ENCODE results near the gene ZNF407.

The ZNF407 gene

GRCh38 chr18:74995419-74995736 is 397.7 kb downstream of the ZNF407 start:
- no peak overlapping the region for H3K9ac ChIP-seq (ENCODE audit: low read length)
- H3K4me1 ChIP-seq (ENCODE audit: control insufficient read depth, low read depth, low read length) = peaks cover 7% of the 10 kb centered on the region
- H3K4me3 ChIP-seq (ENCODE audit: low read length) = no peak overlapping the region
- H3K9me3 ChIP-seq (ENCODE audit: control insufficient read depth, low read depth, low read length) = no peaks in the 10 kb centered on the region
- no peaks in the 10 kb centered on the region for H3K27me3 ChIP-seq (ENCODE audit: control insufficient read depth, insufficient read depth, low read length)
- H3K36me3 ChIP-seq (ENCODE audit: control insufficient read depth, low read depth, low read length) = no peaks in the 10 kb centered on the region
- H3K27ac ChIP-seq (ENCODE audit: low read length) = no peak overlapping the region

- H3K4me1 ChIP-seq (ENCODE audit: control insufficient read depth, low read depth, low read length) = peaks cover under 1% of the 10 kb centered on the region
- no peaks in the 10 kb centered on the region for H3K9me3 ChIP-seq (ENCODE audit: control insufficient read depth, low read depth, low read length)
- H3K9ac ChIP-seq (ENCODE audit: low read length) = no peak overlapping the region
- H3K27ac ChIP-seq (ENCODE audit: low read length) = no peak overlapping the region
- H3K36me3 ChIP-seq (ENCODE audit: control insufficient read depth, low read depth, low read length) = no peaks in the 10 kb centered on the region
- H3K4me3 ChIP-seq (ENCODE audit: low read length) = no peak overlapping the region
- no peaks in the 10 kb centered on the region for H3K27me3 ChIP-seq (ENCODE audit: control insufficient read depth, insufficient read depth, low read length)
Observed at GRCh38 chr18:74996055-74996454, 398.4 kb downstream of the ZNF407 start.

- no peaks in the 10 kb centered on the region for H3K9me3 ChIP-seq (ENCODE audit: control insufficient read depth, low read depth, low read length)
- no peaks in the 10 kb centered on the region for H3K4me1 ChIP-seq (ENCODE audit: control insufficient read depth, low read depth, low read length)
- no peaks in the 10 kb centered on the region for H3K36me3 ChIP-seq (ENCODE audit: control insufficient read depth, low read depth, low read length)
- no peak overlapping the region for H3K4me3 ChIP-seq (ENCODE audit: low read length)
- no peak overlapping the region for H3K9ac ChIP-seq (ENCODE audit: low read length)
- no peaks in the 10 kb centered on the region for H3K27me3 ChIP-seq (ENCODE audit: control insufficient read depth, insufficient read depth, low read length)
- no peak overlapping the region for H3K27ac ChIP-seq (ENCODE audit: low read length)
Observed at GRCh38 chr18:74996996-74997395, 399.3 kb downstream of the ZNF407 start.

DNA sequence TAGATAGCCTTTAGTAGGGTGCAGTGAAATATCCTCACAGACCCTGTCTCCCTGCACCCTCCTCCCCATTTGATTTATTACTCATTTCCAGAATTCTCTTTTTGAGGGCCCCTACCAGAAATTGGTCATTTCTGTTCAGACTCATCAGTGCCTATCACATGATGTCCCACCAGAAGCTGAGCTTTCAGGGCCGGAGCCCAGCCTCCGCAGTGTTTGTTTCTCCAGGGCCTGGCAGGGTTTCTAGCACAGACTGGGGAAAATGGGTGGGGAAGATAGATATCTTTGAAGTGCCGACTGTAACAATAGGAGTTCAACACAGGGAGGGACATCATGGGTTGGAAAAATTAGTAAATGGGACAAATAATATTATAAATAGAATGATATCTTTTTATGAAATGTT is 403.2 kb downstream of the ZNF407 start:
- no peaks in the 10 kb centered on the region for H3K27me3 ChIP-seq (ENCODE audit: control insufficient read depth, insufficient read depth, low read length)
- peaks cover 3% of the 10 kb centered on the region for H3K4me1 ChIP-seq (ENCODE audit: control insufficient read depth, low read depth, low read length)
- no peak overlapping the region for H3K9ac ChIP-seq (ENCODE audit: low read length)
- H3K27ac ChIP-seq (ENCODE audit: low read length) = no peak overlapping the region
- no peaks in the 10 kb centered on the region for H3K9me3 ChIP-seq (ENCODE audit: control insufficient read depth, low read depth, low read length)
- H3K36me3 ChIP-seq (ENCODE audit: control insufficient read depth, low read depth, low read length) = no peaks in the 10 kb centered on the region
- no peak overlapping the region for H3K4me3 ChIP-seq (ENCODE audit: low read length)

- Histone ChIP-seq H3K27me3 (ENCODE audit: control insufficient read depth, insufficient read depth, low read length) (no peaks in the 10 kb centered on the region), H3K9ac (ENCODE audit: low read length) (no peak overlapping the region), H3K36me3 (ENCODE audit: control insufficient read depth, low read depth, low read length) (no peaks in the 10 kb centered on the region), H3K27ac (ENCODE audit: low read length) (no peak overlapping the region), H3K4me3 (ENCODE audit: low read length) (no peak overlapping the region), H3K9me3 (ENCODE audit: control insufficient read depth, low read depth, low read length) (no peaks in the 10 kb centered on the region), H3K4me1 (ENCODE audit: control insufficient read depth, low read depth, low read length) (peaks cover 3% of the 10 kb centered on the region)
Observed at GRCh38 chr18:75003039-75003438, 405.4 kb downstream of the ZNF407 start.

DNA sequence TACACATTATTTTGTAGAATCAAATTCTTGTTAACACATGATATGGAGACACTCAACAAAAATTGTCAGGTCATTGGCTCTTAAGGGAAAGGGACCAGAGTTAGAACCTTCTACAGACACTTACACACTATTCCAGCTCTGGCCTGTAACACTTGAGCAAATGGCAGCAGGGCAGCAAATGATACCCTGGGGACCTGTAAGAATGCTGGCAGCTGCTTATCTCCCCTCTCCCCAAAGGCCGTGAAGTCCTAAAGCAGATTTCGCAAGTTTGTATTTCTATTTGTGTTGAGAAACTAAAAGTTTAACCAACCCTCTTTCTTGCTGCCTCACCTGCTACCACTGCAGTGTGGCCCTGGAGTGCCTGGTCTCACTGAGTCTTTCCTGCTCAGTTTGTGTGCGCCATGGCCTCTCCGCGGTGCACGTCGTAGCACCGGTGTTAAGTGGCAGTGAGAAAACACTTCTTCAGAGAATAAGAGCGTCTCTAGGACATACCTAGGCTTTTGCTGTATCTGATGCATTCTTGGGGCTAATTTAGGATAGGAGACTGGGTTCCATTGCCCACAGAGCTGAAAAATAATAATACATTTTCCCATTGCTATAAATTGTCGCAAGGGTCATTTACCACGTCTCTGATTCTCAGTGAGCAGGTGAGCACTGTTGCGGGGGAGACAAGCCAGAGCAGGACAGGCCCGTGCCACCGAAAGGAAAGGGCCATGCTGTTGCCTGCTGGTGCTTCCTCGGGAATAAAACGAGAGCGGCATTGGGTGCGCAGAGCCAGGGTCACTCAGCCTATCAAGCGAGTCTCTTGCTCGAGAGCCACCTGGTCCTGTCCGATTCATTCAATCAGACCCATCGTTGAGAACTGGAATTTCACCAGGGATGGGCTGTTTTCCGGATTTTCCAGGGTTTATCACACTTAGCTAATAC is 406.4 kb downstream of the ZNF407 start:
- H3K36me3 ChIP-seq (ENCODE audit: control insufficient read depth, low read depth, low read length) = no peaks in the 10 kb centered on the region
- H3K9me3 ChIP-seq (ENCODE audit: control insufficient read depth, low read depth, low read length) = no peaks in the 10 kb centered on the region
- no peak overlapping the region for H3K9ac ChIP-seq (ENCODE audit: low read length)
- no peak overlapping the region for H3K27ac ChIP-seq (ENCODE audit: low read length)
- no peaks in the 10 kb centered on the region for H3K27me3 ChIP-seq (ENCODE audit: control insufficient read depth, insufficient read depth, low read length)
- H3K4me3 ChIP-seq (ENCODE audit: low read length) = no peak overlapping the region
- peaks cover 3% of the 10 kb centered on the region for H3K4me1 ChIP-seq (ENCODE audit: control insufficient read depth, low read depth, low read length)

DNA sequence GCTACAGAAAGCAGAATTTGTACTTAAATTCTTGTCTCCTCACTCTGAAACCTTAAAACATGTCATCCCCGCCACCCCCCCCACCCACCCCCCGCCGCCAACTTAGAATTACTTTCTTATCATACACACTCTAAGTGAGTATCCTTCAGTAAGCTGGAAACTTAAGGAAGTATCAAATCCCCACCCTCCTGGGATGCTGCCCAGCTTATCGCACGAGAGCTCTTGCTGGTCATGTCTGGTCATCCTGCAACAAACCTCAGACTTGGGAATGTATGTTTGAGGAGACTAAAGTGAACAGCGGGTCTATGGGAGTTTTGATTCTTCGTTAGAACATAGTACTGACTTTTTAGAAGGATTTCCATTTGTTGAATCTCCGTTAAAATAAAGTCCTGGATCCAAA is 408.0 kb downstream of the ZNF407 start:
- Histone ChIP-seq H3K4me1 (ENCODE audit: control insufficient read depth, low read depth, low read length) (peaks cover 3% of the 10 kb centered on the region), H3K9ac (ENCODE audit: low read length) (no peak overlapping the region), H3K27ac (ENCODE audit: low read length) (no peak overlapping the region), H3K36me3 (ENCODE audit: control insufficient read depth, low read depth, low read length) (no peaks in the 10 kb centered on the region), H3K9me3 (ENCODE audit: control insufficient read depth, low read depth, low read length) (no peaks in the 10 kb centered on the region), H3K27me3 (ENCODE audit: control insufficient read depth, insufficient read depth, low read length) (no peaks in the 10 kb centered on the region), H3K4me3 (ENCODE audit: low read length) (no peak overlapping the region)

GRCh38 chr18:75008186-75008585 is 410.5 kb downstream of the ZNF407 start:
- Histone ChIP-seq H3K9me3 (ENCODE audit: control insufficient read depth, low read depth, low read length) (no peaks in the 10 kb centered on the region), H3K4me3 (ENCODE audit: low read length) (no peak overlapping the region), H3K27ac (ENCODE audit: low read length) (no peak overlapping the region), H3K9ac (ENCODE audit: low read length) (no peak overlapping the region), H3K27me3 (ENCODE audit: control insufficient read depth, insufficient read depth, low read length) (no peaks in the 10 kb centered on the region), H3K36me3 (ENCODE audit: control insufficient read depth, low read depth, low read length) (no peaks in the 10 kb centered on the region), H3K4me1 (ENCODE audit: control insufficient read depth, low read depth, low read length) (no peaks in the 10 kb centered on the region)

DNA sequence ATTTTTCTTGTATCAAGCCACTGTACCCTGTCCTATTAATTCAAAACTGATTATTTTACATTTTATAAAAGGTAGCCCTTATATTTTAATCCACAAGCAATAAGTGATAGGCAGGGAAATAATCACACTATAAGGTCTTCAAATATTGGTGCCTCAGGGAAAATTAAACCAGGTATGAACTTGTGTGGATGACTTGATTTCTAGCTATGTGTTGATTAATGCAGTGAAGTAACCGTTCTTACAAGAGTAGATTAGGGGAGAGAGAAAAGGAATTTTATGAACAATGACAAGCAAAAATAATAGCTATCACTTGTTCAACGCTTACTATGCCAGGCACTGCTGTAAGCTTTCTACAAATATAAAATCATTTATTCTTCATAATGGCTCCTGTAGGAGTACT is 411.6 kb downstream of the ZNF407 start:
- H3K9me3 ChIP-seq (ENCODE audit: control insufficient read depth, low read depth, low read length) = no peaks in the 10 kb centered on the region
- no peak overlapping the region for H3K9ac ChIP-seq (ENCODE audit: low read length)
- H3K4me3 ChIP-seq (ENCODE audit: low read length) = no peak overlapping the region
- no peak overlapping the region for H3K27ac ChIP-seq (ENCODE audit: low read length)
- no peaks in the 10 kb centered on the region for H3K36me3 ChIP-seq (ENCODE audit: control insufficient read depth, low read depth, low read length)
- H3K27me3 ChIP-seq (ENCODE audit: control insufficient read depth, insufficient read depth, low read length) = no peaks in the 10 kb centered on the region
- no peaks in the 10 kb centered on the region for H3K4me1 ChIP-seq (ENCODE audit: control insufficient read depth, low read depth, low read length)

DNA sequence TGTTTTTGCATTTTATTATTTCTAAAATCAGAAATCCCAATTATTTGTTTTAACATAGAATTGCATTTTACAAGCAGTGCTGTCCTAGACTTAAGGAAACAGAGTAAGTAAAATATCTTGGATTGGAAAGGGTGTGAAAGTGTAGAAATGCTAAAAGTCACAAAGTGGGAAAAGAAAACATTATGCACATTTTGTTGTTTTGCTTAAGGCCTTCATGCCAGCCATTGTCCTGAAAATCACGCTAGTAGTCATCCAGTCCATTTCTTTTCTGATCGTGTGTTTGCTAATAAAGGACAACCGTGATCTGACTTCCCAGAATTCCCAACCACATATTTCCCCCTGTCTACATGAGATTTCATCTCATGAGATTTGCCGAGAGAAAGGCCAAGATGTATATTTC is 412.2 kb downstream of the ZNF407 start:
- Histone ChIP-seq H3K9ac (ENCODE audit: low read length) (no peak overlapping the region), H3K36me3 (ENCODE audit: control insufficient read depth, low read depth, low read length) (no peaks in the 10 kb centered on the region), H3K27ac (ENCODE audit: low read length) (no peak overlapping the region), H3K27me3 (ENCODE audit: control insufficient read depth, insufficient read depth, low read length) (no peaks in the 10 kb centered on the region), H3K4me1 (ENCODE audit: control insufficient read depth, low read depth, low read length) (no peaks in the 10 kb centered on the region), H3K9me3 (ENCODE audit: control insufficient read depth, low read depth, low read length) (no peaks in the 10 kb centered on the region), H3K4me3 (ENCODE audit: low read length) (no peak overlapping the region)

GRCh38 chr18:75010278-75010677 is 412.6 kb downstream of the ZNF407 start:
- H3K9ac ChIP-seq (ENCODE audit: low read length) = no peak overlapping the region
- H3K4me1 ChIP-seq (ENCODE audit: control insufficient read depth, low read depth, low read length) = no peaks in the 10 kb centered on the region
- no peaks in the 10 kb centered on the region for H3K36me3 ChIP-seq (ENCODE audit: control insufficient read depth, low read depth, low read length)
- no peaks in the 10 kb centered on the region for H3K27me3 ChIP-seq (ENCODE audit: control insufficient read depth, insufficient read depth, low read length)
- no peak overlapping the region for H3K4me3 ChIP-seq (ENCODE audit: low read length)
- H3K27ac ChIP-seq (ENCODE audit: low read length) = no peak overlapping the region
- H3K9me3 ChIP-seq (ENCODE audit: control insufficient read depth, low read depth, low read length) = no peaks in the 10 kb centered on the region

DNA sequence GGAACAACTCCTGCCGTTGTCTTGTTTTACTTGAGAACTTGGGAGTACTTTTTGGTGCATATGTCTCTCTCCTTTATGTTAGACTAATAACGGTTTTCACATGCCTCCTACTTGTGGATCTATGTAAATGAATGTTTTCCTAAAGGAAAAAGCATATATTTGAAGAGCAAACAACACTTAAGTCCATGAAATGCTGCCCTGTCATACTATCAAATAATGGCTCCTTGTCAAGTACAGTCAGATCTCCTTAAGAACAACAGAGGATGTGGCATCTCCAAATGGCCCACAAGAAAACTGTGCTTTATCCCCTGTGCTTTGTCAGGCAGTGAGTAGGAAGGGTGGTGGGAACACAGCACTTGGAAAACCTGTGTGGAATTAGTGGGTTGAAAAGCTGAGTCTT is 413.0 kb downstream of the ZNF407 start:
- H3K27ac ChIP-seq (ENCODE audit: low read length) = no peak overlapping the region
- H3K27me3 ChIP-seq (ENCODE audit: control insufficient read depth, insufficient read depth, low read length) = no peaks in the 10 kb centered on the region
- no peak overlapping the region for H3K9ac ChIP-seq (ENCODE audit: low read length)
- no peaks in the 10 kb centered on the region for H3K9me3 ChIP-seq (ENCODE audit: control insufficient read depth, low read depth, low read length)
- no peak overlapping the region for H3K4me3 ChIP-seq (ENCODE audit: low read length)
- H3K36me3 ChIP-seq (ENCODE audit: control insufficient read depth, low read depth, low read length) = no peaks in the 10 kb centered on the region
- H3K4me1 ChIP-seq (ENCODE audit: control insufficient read depth, low read depth, low read length) = no peaks in the 10 kb centered on the region

Data from iPS-18a (cell line).